PC-9 (cell line): ENCODE measurements around the gene XXYLT1. TPM values are rescaled to one million over a fixed set of nuclear protein-coding genes. Genes with fewer than 3 reads are reported as not detected.

Experiments
- BruUV-seq: library from RNA; stranded (reverse); fragments of 400-500 nt; replicated peaks from 2 replicates; lab custom pipeline; 2021; lab: Mats Ljungman, UMichigan
- CTCF ChIA-PET: fragments of 300-600 bp; sonication (Branson Sonifier 250); formaldehyde crosslinking; loops from one replicate; lab custom pipeline; 2022; ENCODE audit warnings: antibody characterized with exemption; lab: Charles Lee
- POLR2A ChIA-PET: fragments of 300-600 bp; sonication (Branson Sonifier 250); formaldehyde crosslinking; loops from one replicate; lab custom pipeline; 2022; ENCODE audit warnings: antibody characterized with exemption; ENCODE audit not compliant: unreplicated experiment; lab: Charles Lee
- DNase-seq, 2 experiments: peaks; one replicate each; pipeline versions ENCODE4 v3.0.0 to v3.0.0-alpha.2; 2015 to 2022; ENCODE audit warnings: mixed read lengths in 1 of 2
- H2AFZ ChIP-seq: fragments of 200-600 bp; sonication (generic); 2 replicates; pipeline ENCODE4 v1.8.1; 2017; ENCODE audit warnings: antibody characterized with exemption
- H3F3A ChIP-seq: fragments of 200-600 bp; sonication (generic); 2 replicates; pipeline ENCODE4 v1.8.1; 2017; ENCODE audit warnings: antibody characterized with exemption, mild to moderate bottlenecking, low read depth; ENCODE audit not compliant: insufficient read depth
- H3K27ac ChIP-seq: fragments of 200-600 bp; sonication (generic); 2 replicates; pipeline ENCODE4 v1.6.1; 2016; ENCODE audit warnings: mixed run types
- H3K27me3 ChIP-seq: fragments of 200-600 bp; sonication (generic); 2 replicates; pipeline ENCODE4 v1.6.1; 2016; ENCODE audit warnings: low read depth, mixed run types; ENCODE audit not compliant: insufficient read depth
- H3K36me3 ChIP-seq: fragments of 200-600 bp; sonication (generic); 2 replicates; pipeline ENCODE4 v1.6.1; 2016; ENCODE audit warnings: low read depth, mixed run types
- H3K4me1 ChIP-seq: fragments of 200-600 bp; sonication (generic); replicated peaks from 2 replicates; pipeline ENCODE4 v1.6.1; 2016; ENCODE audit warnings: mixed run types; ENCODE audit not compliant: insufficient read depth
- H3K4me2 ChIP-seq: fragments of 200-600 bp; sonication (generic); 2 replicates; pipeline ENCODE4 v1.6.1; 2017; ENCODE audit warnings: mixed run types
- H3K4me3 ChIP-seq: fragments of 200-600 bp; sonication (generic); 2 replicates; pipeline ENCODE4 v1.6.1; 2016; ENCODE audit warnings: mixed run types
- H3K79me2 ChIP-seq: fragments of 200-600 bp; sonication (generic); 2 replicates; pipeline ENCODE4 v1.6.1; 2017; ENCODE audit warnings: low read depth, mixed run types
- H3K9me2 ChIP-seq: fragments of 200-600 bp; sonication (generic); 2 replicates; pipeline ENCODE4 v1.8.1; 2017; ENCODE audit warnings: mild to moderate bottlenecking; ENCODE audit not compliant: insufficient read depth
- H3K9me3 ChIP-seq: fragments of 200-600 bp; sonication (generic); 2 replicates; pipeline ENCODE4 v1.8.1; 2016; ENCODE audit warnings: low read depth; ENCODE audit not compliant: insufficient read depth
- H4K20me1 ChIP-seq: fragments of 200-600 bp; sonication (generic); 2 replicates; pipeline ENCODE4 v1.8.1; 2017; ENCODE audit not compliant: insufficient read depth
- CTCF ChIP-seq: fragments of 200-600 bp; sonication (generic); conservative IDR thresholded peaks from 2 replicates; pipeline ENCODE4 v1.6.1; 2017; ENCODE audit warnings: mixed run types, antibody characterized with exemption, mild to moderate bottlenecking, moderate library complexity
- EZH2 ChIP-seq: fragments of 200-600 bp; sonication (generic); IDR thresholded peaks from 2 replicates; pipeline ENCODE4 v1.8.0; 2017; ENCODE audit warnings: antibody characterized with exemption, low read depth
- intact Hi-C: fragments of 100-400 bp; cut with micrococcal nuclease; formaldehyde crosslinking; loops from one replicate; pipeline ENCODE4 v1.10.0; 2022; ENCODE audit not compliant: unreplicated experiment
- total RNA-seq: library from RNA; stranded (reverse); gene quantifications from 2 replicates; pipeline ENCODE4 v1.2.3, GENCODE V29; 2021

The XXYLT1 gene
- total RNA-seq, 1 experiment from 2014 or later: 13.3 TPM

- no peak for TF ChIP-seq EZH2
- no peak for TF ChIP-seq CTCF
- peaks cover 10% of the 10 kb centered on the region for H3K4me1 ChIP-seq
- H3K4me3 ChIP-seq: no peak overlapping the region
- H3K9me2 ChIP-seq: no peaks in the 10 kb centered on the region
- no peak overlapping the region for H2AFZ ChIP-seq
- no peaks in the 10 kb centered on the region for H3K9me3 ChIP-seq
- intact Hi-C loops: no loop called here
- H3K79me2 ChIP-seq: no peaks in the 10 kb centered on the region
- CTCF ChIA-PET: no interaction called here
- H3K4me2 ChIP-seq: no peak overlapping the region
- no peak overlapping the region for H3K27ac ChIP-seq
- no peaks in the 10 kb centered on the region; the same call in 1 of the 2 replicates for H3F3A ChIP-seq
- BruUV-seq: no TSS peak
- no peaks in the 10 kb centered on the region for H3K36me3 ChIP-seq
- DNase-seq: no peak
- no peaks in the 10 kb centered on the region for H4K20me1 ChIP-seq
- POLR2A ChIA-PET: no interaction called here
- H3K27me3 ChIP-seq: no peaks in the 10 kb centered on the region
Measured at GRCh38 chr3:195060531-195061291, 210.2 kb downstream of the XXYLT1 start.

- TF ChIP-seq EZH2: no peak
- TF ChIP-seq CTCF: no peak
- Histone ChIP-seq H3K4me3 (no peak overlapping the region), H3K9me3 (no peaks in the 10 kb centered on the region), H3K27ac (no peak overlapping the region), H3K4me1 (peaks cover 10% of the 10 kb centered on the region), H2AFZ (no peak overlapping the region), H3K36me3 (no peaks in the 10 kb centered on the region), H4K20me1 (no peaks in the 10 kb centered on the region), H3K27me3 (no peaks in the 10 kb centered on the region), H3K4me2 (no peak overlapping the region), H3K9me2 (no peaks in the 10 kb centered on the region), H3K79me2 (no peaks in the 10 kb centered on the region), H3F3A (no peaks in the 10 kb centered on the region; the same call in 1 of the 2 replicates)
- intact Hi-C loops: no loop called here
- no TSS peak for BruUV-seq
- ChIA-PET CTCF (no interaction called here), POLR2A (no interaction called here)
- no peak for DNase-seq
Measured at GRCh38 chr3:195060217-195060481, 210.8 kb downstream of the XXYLT1 start.

GRCh38 chr3:195059471-195060216 lies 211.3 kb downstream of the XXYLT1 start:
- Histone ChIP-seq H3K27ac (no peak overlapping the region), H3F3A (no peaks in the 10 kb centered on the region; the same call in 1 of the 2 replicates), H3K36me3 (no peaks in the 10 kb centered on the region), H3K4me1 (peaks cover 10% of the 10 kb centered on the region), H3K27me3 (no peaks in the 10 kb centered on the region), H3K4me2 (no peak overlapping the region), H4K20me1 (no peaks in the 10 kb centered on the region), H3K9me2 (no peaks in the 10 kb centered on the region), H2AFZ (no peak overlapping the region), H3K79me2 (no peaks in the 10 kb centered on the region), H3K9me3 (no peaks in the 10 kb centered on the region), H3K4me3 (no peak overlapping the region)
- DNase-seq: no peak
- intact Hi-C loops: no loop called here
- POLR2A ChIA-PET: interaction anchor here (0.5 kb wide), 1 partner anchor 62 kb away, joined by 8 read pairs; no protein-coding TSS in a partner anchor
- CTCF ChIA-PET: interaction anchor here (0.7 kb wide), 1 partner anchor 52 kb away, joined by 3 read pairs; no protein-coding TSS in a partner anchor
- no TSS peak for BruUV-seq
- TF ChIP-seq CTCF (no peak), EZH2 (no peak)
